CD8-positive, alpha-beta memory T cell (primary cell): Measurements from ENCODE around the gene KCNK17. TPM values are rescaled to one million over a fixed set of nuclear protein-coding genes. Genes with fewer than 3 reads are reported as not detected.

Experiments used
- CTCF ChIA-PET: fragments of 350-600 bp; sonication (Branson Sonifier 250); formaldehyde crosslinking; loops from one replicate; lab custom pipeline; 2021; ENCODE audit warnings: antibody characterized with exemption; lab: Charles Lee
- POLR2A ChIA-PET: fragments of 350-600 bp; sonication (Branson Sonifier 250); formaldehyde crosslinking; loops from one replicate; lab custom pipeline; 2021; ENCODE audit warnings: antibody characterized with exemption; lab: Charles Lee
- DNase-seq, 5 donors: peaks; one replicate each; pipeline versions ENCODE4 v3.0.0 to v3.0.0-alpha.2; 2020 to 2022; ENCODE audit warnings: mixed read lengths in 1 of 5
- H3K27ac ChIP-seq: one replicate; pipeline ENCODE4 v1.7.0; 2013; ENCODE audit warnings: low read depth, mild to moderate bottlenecking, low read length, moderate library complexity
- H3K27me3 ChIP-seq: 2 replicates; pipeline ENCODE4 v1.7.0; 2013; ENCODE audit warnings: low read length, mild to moderate bottlenecking; ENCODE audit not compliant: insufficient read depth, poor library complexity, severe bottlenecking
- H3K36me3 ChIP-seq: 2 replicates; pipeline ENCODE4 v1.7.0; 2013; ENCODE audit warnings: mild to moderate bottlenecking, low read length, moderate library complexity; ENCODE audit not compliant: insufficient read depth
- H3K4me1 ChIP-seq: 2 replicates; pipeline ENCODE4 v1.7.0; 2013; ENCODE audit warnings: mild to moderate bottlenecking, low read length, moderate library complexity; ENCODE audit not compliant: insufficient read depth
- H3K4me3 ChIP-seq: 2 replicates; pipeline ENCODE4 v1.7.0; 2013; ENCODE audit warnings: mild to moderate bottlenecking, low read length
- H3K9me3 ChIP-seq: 2 replicates; pipeline ENCODE4 v1.7.0; 2013; ENCODE audit warnings: mild to moderate bottlenecking, low read length
- H3K27ac Mint-ChIP-seq, 8 donors: one replicate each; pipeline ENCODE4 v1.8.0; 2020 to 2021; ENCODE audit warnings: mixed read lengths in 8 of 8, mild to moderate bottlenecking in 6 of 8, inconsistent platforms in 3 of 8, moderate library complexity in 3 of 8
- H3K27me3 Mint-ChIP-seq, 2 donors: one replicate each; pipeline ENCODE4 v1.8.0; 2020 to 2021; ENCODE audit warnings: mixed read lengths in 2 of 2, mild to moderate bottlenecking in 1 of 2, moderate library complexity in 1 of 2
- H3K36me3 Mint-ChIP-seq, 3 donors: one replicate each; pipeline ENCODE4 v1.8.0; 2020 to 2021; ENCODE audit warnings: mixed read lengths in 3 of 3, inconsistent platforms in 1 of 3, mild to moderate bottlenecking in 1 of 3
- H3K4me1 Mint-ChIP-seq, 3 donors: one replicate each; pipeline ENCODE4 v1.8.0; 2020 to 2021; ENCODE audit warnings: mixed read lengths in 3 of 3, inconsistent platforms in 1 of 3, mild to moderate bottlenecking in 1 of 3
- H3K4me3 Mint-ChIP-seq, 7 donors: one replicate each; pipeline ENCODE4 v1.8.0; 2020 to 2021; ENCODE audit warnings: mixed read lengths in 7 of 7, mild to moderate bottlenecking in 6 of 7, moderate library complexity in 4 of 7, inconsistent platforms in 2 of 7
- H3K9me3 Mint-ChIP-seq, 5 donors: one replicate each; pipeline ENCODE4 v1.8.0; 2020 to 2022; ENCODE audit warnings: mixed read lengths in 5 of 5, mild to moderate bottlenecking in 3 of 5, moderate library complexity in 2 of 5, inconsistent platforms in 1 of 5
- polyA plus RNA-seq: library from polyadenylated mRNA; unstranded; fragments of 300-500 nt; fragmentation: Illumina TruSeq; gene quantifications from one replicate; pipeline ENCODE4 v1.2.3, GENCODE V29; 2021
- total RNA-seq, 2 experiments: library from RNA; stranded (reverse); gene quantifications; one replicate each; pipeline ENCODE4 v1.2.3, GENCODE V29; 2021

Gene KCNK17
- total and polyA plus RNA-seq, 3 experiments from 2014 or later: not detected

- no peak for DNase-seq
- H3K27ac Mint-ChIP-seq: no peak overlapping the region
- no peaks in the 10 kb centered on the region for H3K9me3 ChIP-seq
- H3K4me1 ChIP-seq: no peaks in the 10 kb centered on the region
- POLR2A ChIA-PET: no interaction called here
- no peaks in the 10 kb centered on the region for H3K36me3 Mint-ChIP-seq
- peaks cover 3% of the 10 kb centered on the region in 2 donors for H3K27me3 Mint-ChIP-seq
- H3K27me3 ChIP-seq: no peaks in the 10 kb centered on the region
- H3K4me3 ChIP-seq: no peak overlapping the region
- no peaks in the 10 kb centered on the region for H3K36me3 ChIP-seq
- no peak overlapping the region for H3K27ac ChIP-seq
- CTCF ChIA-PET: no interaction called here
- H3K4me3 Mint-ChIP-seq: no peak overlapping the region
- no peaks in the 10 kb centered on the region for H3K4me1 Mint-ChIP-seq
- no peaks in the 10 kb centered on the region for H3K9me3 Mint-ChIP-seq
These were observed 32.8 kb downstream of the KCNK17 start for GRCh38 chr6:39281312-39281980.

GRCh38 chr6:39280247-39280731, 33.9 kb downstream of the KCNK17 start:
- H3K9me3 ChIP-seq: no peaks in the 10 kb centered on the region
- Mint-ChIP-seq H3K4me3 (no peak overlapping the region), H3K36me3 (no peaks in the 10 kb centered on the region), H3K27ac (no peak overlapping the region), H3K9me3 (no peaks in the 10 kb centered on the region), H3K27me3 (peaks cover 3% of the 10 kb centered on the region in 2 donors), H3K4me1 (no peaks in the 10 kb centered on the region)
- ChIA-PET CTCF (interaction anchor here (1.3 kb wide), 1 partner anchor 22 kb away, joined by 6 read pairs; no protein-coding TSS in a partner anchor), POLR2A (no interaction called here)
- no peak overlapping the region for H3K27ac ChIP-seq
- no peak overlapping the region for H3K4me3 ChIP-seq
- H3K36me3 ChIP-seq: no peaks in the 10 kb centered on the region
- H3K4me1 ChIP-seq: no peaks in the 10 kb centered on the region
- no peaks in the 10 kb centered on the region for H3K27me3 ChIP-seq
- no peak for DNase-seq

GRCh38 chr6:39279539-39279938, 34.7 kb downstream of the KCNK17 start:
- Mint-ChIP-seq H3K9me3 (no peaks in the 10 kb centered on the region), H3K36me3 (no peaks in the 10 kb centered on the region), H3K4me3 (no peak overlapping the region), H3K4me1 (no peaks in the 10 kb centered on the region), H3K27me3 (peaks cover 3% of the 10 kb centered on the region in 2 donors), H3K27ac (no peak overlapping the region)
- no peak overlapping the region for H3K4me3 ChIP-seq
- H3K9me3 ChIP-seq: no peaks in the 10 kb centered on the region
- H3K27me3 ChIP-seq: no peaks in the 10 kb centered on the region
- H3K4me1 ChIP-seq: no peaks in the 10 kb centered on the region
- ChIA-PET CTCF (interaction anchor here (1.3 kb wide), 1 partner anchor 23 kb away, joined by 6 read pairs; no protein-coding TSS in a partner anchor), POLR2A (no interaction called here)
- H3K27ac ChIP-seq: no peak overlapping the region
- DNase-seq: no peak
- H3K36me3 ChIP-seq: no peaks in the 10 kb centered on the region

- DNase-seq: no peak
- Histone ChIP-seq H3K4me1 (no peaks in the 10 kb centered on the region), H3K27me3 (no peaks in the 10 kb centered on the region), H3K9me3 (no peaks in the 10 kb centered on the region), H3K27ac (no peak overlapping the region), H3K4me3 (no peak overlapping the region), H3K36me3 (no peaks in the 10 kb centered on the region)
- ChIA-PET CTCF (no interaction called here), POLR2A (no interaction called here)
- Mint-ChIP-seq H3K27ac (no peak overlapping the region), H3K4me1 (no peaks in the 10 kb centered on the region), H3K27me3 (peaks cover 2 to 3% of the 10 kb centered on the region in 2 donors), H3K4me3 (no peak overlapping the region), H3K36me3 (no peaks in the 10 kb centered on the region), H3K9me3 (no peaks in the 10 kb centered on the region)
These were observed 37.7 kb downstream of the KCNK17 start for GRCh38 chr6:39276379-39276995.

GRCh38 chr6:39274903-39275302, 39.3 kb downstream of the KCNK17 start:
- Histone ChIP-seq H3K4me1 (no peaks in the 10 kb centered on the region), H3K9me3 (no peaks in the 10 kb centered on the region), H3K27me3 (no peaks in the 10 kb centered on the region), H3K27ac (no peak overlapping the region), H3K4me3 (no peak overlapping the region), H3K36me3 (no peaks in the 10 kb centered on the region)
- POLR2A ChIA-PET: no interaction called here
- no peaks in the 10 kb centered on the region for H3K36me3 Mint-ChIP-seq
- peaks cover 0 to 1% (median 0%) of the 10 kb centered on the region in 5 donors for H3K9me3 Mint-ChIP-seq
- CTCF ChIA-PET: no interaction called here
- H3K4me1 Mint-ChIP-seq: no peaks in the 10 kb centered on the region
- no peak overlapping the region for H3K4me3 Mint-ChIP-seq
- DNase-seq: no peak
- H3K27me3 Mint-ChIP-seq: peaks cover under 1 to 1% of the 10 kb centered on the region in 2 donors
- no peak overlapping the region for H3K27ac Mint-ChIP-seq

- Mint-ChIP-seq H3K4me1 (no peaks in the 10 kb centered on the region), H3K27ac (no peak overlapping the region), H3K36me3 (no peaks in the 10 kb centered on the region), H3K27me3 (peaks cover 0 to 1% of the 10 kb centered on the region in 2 donors), H3K4me3 (no peak overlapping the region), H3K9me3 (peaks cover 0 to 1% (median 0%) of the 10 kb centered on the region in 5 donors)
- no peaks in the 10 kb centered on the region for H3K36me3 ChIP-seq
- no peaks in the 10 kb centered on the region for H3K9me3 ChIP-seq
- no peak for DNase-seq
- no peaks in the 10 kb centered on the region for H3K27me3 ChIP-seq
- H3K4me1 ChIP-seq: no peaks in the 10 kb centered on the region
- ChIA-PET CTCF (no interaction called here), POLR2A (no interaction called here)
- H3K27ac ChIP-seq: no peak overlapping the region
- no peak overlapping the region for H3K4me3 ChIP-seq
These were observed 39.7 kb downstream of the KCNK17 start for GRCh38 chr6:39274471-39274870.

- H3K9me3 ChIP-seq: no peaks in the 10 kb centered on the region
- H3K4me3 Mint-ChIP-seq: no peak overlapping the region
- H3K9me3 Mint-ChIP-seq: peaks cover 0 to 1% (median 0%) of the 10 kb centered on the region in 5 donors
- H3K4me1 Mint-ChIP-seq: no peaks in the 10 kb centered on the region
- peaks cover 0 to 1% of the 10 kb centered on the region in 2 donors for H3K27me3 Mint-ChIP-seq
- ChIA-PET CTCF (no interaction called here), POLR2A (no interaction called here)
- no peak overlapping the region for H3K27ac ChIP-seq
- H3K36me3 ChIP-seq: no peaks in the 10 kb centered on the region
- H3K27me3 ChIP-seq: no peaks in the 10 kb centered on the region
- H3K27ac Mint-ChIP-seq: no peak overlapping the region
- H3K4me1 ChIP-seq: no peaks in the 10 kb centered on the region
- H3K36me3 Mint-ChIP-seq: no peaks in the 10 kb centered on the region
- no peak overlapping the region for H3K4me3 ChIP-seq
- DNase-seq: no peak
These were observed 40.8 kb downstream of the KCNK17 start for GRCh38 chr6:39273406-39273821.

GRCh38 chr6:39269961-39270360, 44.3 kb downstream of the KCNK17 start:
- H3K27me3 ChIP-seq: no peaks in the 10 kb centered on the region
- Mint-ChIP-seq H3K4me3 (no peak overlapping the region), H3K9me3 (peaks cover 0 to 1% (median 0%) of the 10 kb centered on the region in 5 donors), H3K27me3 (peaks cover 0 to 3% of the 10 kb centered on the region in 2 donors), H3K27ac (no peak overlapping the region), H3K36me3 (no peaks in the 10 kb centered on the region), H3K4me1 (no peaks in the 10 kb centered on the region)
- no peaks in the 10 kb centered on the region for H3K36me3 ChIP-seq
- ChIA-PET POLR2A (no interaction called here), CTCF (no interaction called here)
- H3K4me1 ChIP-seq: no peaks in the 10 kb centered on the region
- no peaks in the 10 kb centered on the region for H3K9me3 ChIP-seq
- no peak overlapping the region for H3K27ac ChIP-seq
- no peak for DNase-seq
- no peak overlapping the region for H3K4me3 ChIP-seq
